CD4-positive, CD25-positive, alpha-beta regulatory T cell (primary cell): Measurements from ENCODE around the gene MALT1. TPM values are rescaled to one million over a fixed set of nuclear protein-coding genes. Genes with fewer than 3 reads are reported as not detected.
A peak's percentile ranks its signal among the peaks of the same experiment; 100 is the strongest.

Experiments
- ATAC-seq, 2 donors: fragments of 150-1000 bp; cut with Tn5 transposase; one replicate each; pipeline ENCODE4 v1.10.0; 2021; ENCODE audit warnings: low read depth in 2 of 2, moderate number of reproducible peaks in 2 of 2, moderate library complexity in 1 of 2
- DNase-seq, 3 donors: peaks; one replicate each; pipeline versions ENCODE4 v3.0.0 to v3.0.0-alpha.2; 2012 to 2022; ENCODE audit warnings: mixed read lengths in 1 of 3
- H3K27ac ChIP-seq: one replicate; pipeline ENCODE4 v1.7.0; 2013; ENCODE audit warnings: mild to moderate bottlenecking, low read length; ENCODE audit not compliant: insufficient read depth, poor library complexity, severe bottlenecking
- H3K27me3 ChIP-seq: one replicate; pipeline ENCODE4 v1.7.0; 2013; ENCODE audit warnings: low read length; ENCODE audit not compliant: control insufficient read depth, insufficient read depth
- H3K36me3 ChIP-seq: one replicate; pipeline ENCODE4 v1.7.0; 2013; ENCODE audit warnings: mild to moderate bottlenecking, low read length, moderate library complexity; ENCODE audit not compliant: control insufficient read depth, insufficient read depth
- H3K4me1 ChIP-seq: 2 replicates; pipeline ENCODE4 v1.7.0; 2013; ENCODE audit warnings: mild to moderate bottlenecking, low read length; ENCODE audit not compliant: insufficient read depth, control insufficient read depth, poor library complexity, severe bottlenecking
- H3K4me3 ChIP-seq: one replicate; pipeline ENCODE4 v1.7.0; 2013; ENCODE audit warnings: low read depth, mild to moderate bottlenecking, low read length, moderate library complexity
- H3K9me3 ChIP-seq, 2 experiments: 1 replicate in 1 of 2; 2 replicates in 1 of 2; pipeline ENCODE4 v1.7.0; 2013; ENCODE audit warnings: low read length in 2 of 2, mild to moderate bottlenecking in 1 of 2, moderate library complexity in 1 of 2; ENCODE audit not compliant: control insufficient read depth in 2 of 2
- H3K27ac Mint-ChIP-seq, 3 donors: one replicate each; pipeline ENCODE4 v1.8.0; 2020 to 2022; ENCODE audit warnings: mild to moderate bottlenecking in 3 of 3, mixed read lengths in 3 of 3, moderate library complexity in 2 of 3
- H3K27me3 Mint-ChIP-seq: one replicate; pipeline ENCODE4 v1.8.0; 2022; ENCODE audit warnings: mild to moderate bottlenecking, mixed read lengths
- H3K36me3 Mint-ChIP-seq: one replicate; pipeline ENCODE4 v1.8.0; 2020; ENCODE audit warnings: mixed read lengths
- H3K4me1 Mint-ChIP-seq, 4 donors: one replicate each; pipeline ENCODE4 v1.8.0; 2020 to 2022; ENCODE audit warnings: mixed read lengths in 4 of 4, mild to moderate bottlenecking in 1 of 4
- H3K4me3 Mint-ChIP-seq, 4 donors: one replicate each; pipeline ENCODE4 v1.8.0; 2020 to 2022; ENCODE audit warnings: mild to moderate bottlenecking in 4 of 4, mixed read lengths in 4 of 4, moderate library complexity in 3 of 4
- H3K9me3 Mint-ChIP-seq, 7 donors: one replicate each; pipeline ENCODE4 v1.8.0; 2020 to 2022; ENCODE audit warnings: mixed read lengths in 7 of 7, mild to moderate bottlenecking in 3 of 7, moderate library complexity in 2 of 7
- polyA plus RNA-seq, 4 donors: library from polyadenylated mRNA; unstranded; fragments of 300-500 nt; fragmentation: Illumina TruSeq; gene quantifications; one replicate each; pipeline ENCODE4 v1.2.3, GENCODE V29; 2021
- total RNA-seq: library from RNA; stranded (reverse); gene quantifications from one replicate; pipeline ENCODE4 v1.2.3, GENCODE V29; 2022

The MALT1 gene
- total and polyA plus RNA-seq, 5 donors from 2014 or later = 39.4 to 99.0 (median 47.4) TPM

- Mint-ChIP-seq H3K36me3 (peaks cover 6% of the 10 kb centered on the region), H3K4me1 (peaks cover 15 to 46% (median 28%) of the 10 kb centered on the region in 4 donors), H3K9me3 (peaks cover 0 to 3% (median 0%) of the 10 kb centered on the region in 7 donors), H3K4me3 (no peak overlapping the region), H3K27ac (peak overlapping the region in 1 of 3 donors; percentile 74), H3K27me3 (peaks cover 5% of the 10 kb centered on the region)
- no peak for DNase-seq
- no peak for ATAC-seq
- Histone ChIP-seq H3K4me3 (no peak overlapping the region), H3K27me3 (no peaks in the 10 kb centered on the region), H3K36me3 (no peaks in the 10 kb centered on the region), H3K9me3 (no peaks in the 10 kb centered on the region), H3K27ac (no peak overlapping the region), H3K4me1 (peaks cover 25% of the 10 kb centered on the region)
These were observed 3.1 kb upstream of the MALT1 start for GRCh38 chr18:58668211-58668610.

GRCh38 chr18:58668897-58669296, 2.4 kb upstream of the MALT1 start:
- Mint-ChIP-seq H3K9me3 (peaks cover 0 to 3% (median 0%) of the 10 kb centered on the region in 7 donors), H3K36me3 (peaks cover 8% of the 10 kb centered on the region), H3K4me3 (peak overlapping the region in 2 of 4 donors; percentile 83 to 93), H3K4me1 (peaks cover 19 to 53% (median 32%) of the 10 kb centered on the region in 4 donors), H3K27ac (peak overlapping the region in 1 of 3 donors; percentile 50), H3K27me3 (peaks cover 5% of the 10 kb centered on the region)
- Histone ChIP-seq H3K36me3 (no peaks in the 10 kb centered on the region), H3K9me3 (no peaks in the 10 kb centered on the region), H3K27ac (no peak overlapping the region), H3K4me1 (peaks cover 32% of the 10 kb centered on the region), H3K4me3 (no peak overlapping the region), H3K27me3 (no peaks in the 10 kb centered on the region)
- ATAC-seq (no peak), DNase-seq (no peak)

GRCh38 chr18:58669731-58670378, 1.4 kb upstream of the MALT1 start:
- ATAC-seq = no peak
- peak in 1 of 3 donors; percentile 62 for DNase-seq

GRCh38 chr18:58670404-58671110, 708 bp upstream of the MALT1 start:
- Mint-ChIP-seq H3K36me3 (peaks cover 15% of the 10 kb centered on the region), H3K4me1 (peaks cover 29 to 58% (median 44%) of the 10 kb centered on the region in 4 donors), H3K27me3 (peaks cover 5% of the 10 kb centered on the region), H3K4me3 (peak overlapping the region; percentile 90 to 94 (median 92)), H3K9me3 (peaks cover 0 to 2% (median 0%) of the 10 kb centered on the region in 7 donors), H3K27ac (peak overlapping the region; percentile 22 to 92 (median 92))
- DNase-seq = no peak
- peak overlapping the region; percentile 78 for H3K4me3 ChIP-seq
- H3K27ac ChIP-seq = peak overlapping the region; percentile 84
- no peak for ATAC-seq
- H3K4me1 ChIP-seq = peaks cover 49% of the 10 kb centered on the region
- no peaks in the 10 kb centered on the region for H3K27me3 ChIP-seq
- H3K36me3 ChIP-seq = peaks cover 4% of the 10 kb centered on the region
- H3K9me3 ChIP-seq = no peaks in the 10 kb centered on the region

More at GRCh38 chr18:58669731-58670378, 1.4 kb upstream of the MALT1 start:
- Mint-ChIP-seq H3K4me1 (peaks cover 25 to 53% (median 39%) of the 10 kb centered on the region in 4 donors), H3K4me3 (peak overlapping the region; percentile 90 to 94 (median 92)), H3K27me3 (peaks cover 5% of the 10 kb centered on the region), H3K9me3 (peaks cover 0 to 3% (median 0%) of the 10 kb centered on the region in 7 donors), H3K27ac (peak overlapping the region in 2 of 3 donors; percentile 22 to 92), H3K36me3 (peaks cover 16% of the 10 kb centered on the region)
- H3K4me3 ChIP-seq = peak overlapping the region; percentile 78
- no peaks in the 10 kb centered on the region for H3K9me3 ChIP-seq
- H3K36me3 ChIP-seq = peaks cover 4% of the 10 kb centered on the region
- H3K27ac ChIP-seq = peak overlapping the region; percentile 84
- H3K27me3 ChIP-seq = no peaks in the 10 kb centered on the region
- H3K4me1 ChIP-seq = peaks cover 42% of the 10 kb centered on the region

GRCh38 chr18:58671632-58672564, 633 bp downstream of the MALT1 start:
- peaks cover 37 to 67% (median 55%) of the 10 kb centered on the region in 4 donors for H3K4me1 Mint-ChIP-seq
- DNase-seq = peak in 1 of 3 donors; percentile 67

GRCh38 chr18:58674159-58674558, 2.9 kb downstream of the MALT1 start:
- Histone ChIP-seq H3K27me3 (no peaks in the 10 kb centered on the region), H3K9me3 (no peaks in the 10 kb centered on the region), H3K4me3 (peak overlapping the region; percentile 57), H3K36me3 (peaks cover 4% of the 10 kb centered on the region), H3K27ac (no peak overlapping the region), H3K4me1 (peaks cover 69% of the 10 kb centered on the region)
- peaks cover 5% of the 10 kb centered on the region for H3K27me3 Mint-ChIP-seq
- peaks cover 0 to 2% (median 0%) of the 10 kb centered on the region in 7 donors for H3K9me3 Mint-ChIP-seq
- peaks cover 47 to 82% (median 64%) of the 10 kb centered on the region in 4 donors for H3K4me1 Mint-ChIP-seq
- H3K36me3 Mint-ChIP-seq = peaks cover 17% of the 10 kb centered on the region
- peak overlapping the region; percentile 48 to 93 (median 79) for H3K4me3 Mint-ChIP-seq
- ATAC-seq (no peak), DNase-seq (no peak)
- peak overlapping the region; percentile 21 to 74 (median 59) for H3K27ac Mint-ChIP-seq

More at GRCh38 chr18:58671632-58672564, 633 bp downstream of the MALT1 start:
- H3K4me1 ChIP-seq = peaks cover 60% of the 10 kb centered on the region
- peak overlapping the region; percentile 93 to 97 (median 94) for H3K4me3 Mint-ChIP-seq
- H3K9me3 Mint-ChIP-seq = peaks cover 0 to 2% (median 0%) of the 10 kb centered on the region in 7 donors
- H3K36me3 ChIP-seq = peaks cover 4% of the 10 kb centered on the region
- peak; percentile 39 to 41 for ATAC-seq
- peak overlapping the region; percentile 87 for H3K4me3 ChIP-seq
- H3K27me3 Mint-ChIP-seq = peaks cover 5% of the 10 kb centered on the region
- H3K27ac Mint-ChIP-seq = peak overlapping the region; percentile 94 to 96 (median 94)
- peaks cover 20% of the 10 kb centered on the region for H3K36me3 Mint-ChIP-seq
- H3K9me3 ChIP-seq = no peaks in the 10 kb centered on the region
- no peaks in the 10 kb centered on the region for H3K27me3 ChIP-seq
- H3K27ac ChIP-seq = peak overlapping the region; percentile 84
